ENCODE data around the gene PPL. TPM values are rescaled to one million over a fixed set of nuclear protein-coding genes. Genes with fewer than 3 reads are reported as not detected.

The PPL gene
- total and polyA plus RNA-seq, 2 of the 13 experiments (the other 11 are each of a cell fraction or from before 2014, with no cell fraction given): 5.7 to 6.6 TPM

DNA sequence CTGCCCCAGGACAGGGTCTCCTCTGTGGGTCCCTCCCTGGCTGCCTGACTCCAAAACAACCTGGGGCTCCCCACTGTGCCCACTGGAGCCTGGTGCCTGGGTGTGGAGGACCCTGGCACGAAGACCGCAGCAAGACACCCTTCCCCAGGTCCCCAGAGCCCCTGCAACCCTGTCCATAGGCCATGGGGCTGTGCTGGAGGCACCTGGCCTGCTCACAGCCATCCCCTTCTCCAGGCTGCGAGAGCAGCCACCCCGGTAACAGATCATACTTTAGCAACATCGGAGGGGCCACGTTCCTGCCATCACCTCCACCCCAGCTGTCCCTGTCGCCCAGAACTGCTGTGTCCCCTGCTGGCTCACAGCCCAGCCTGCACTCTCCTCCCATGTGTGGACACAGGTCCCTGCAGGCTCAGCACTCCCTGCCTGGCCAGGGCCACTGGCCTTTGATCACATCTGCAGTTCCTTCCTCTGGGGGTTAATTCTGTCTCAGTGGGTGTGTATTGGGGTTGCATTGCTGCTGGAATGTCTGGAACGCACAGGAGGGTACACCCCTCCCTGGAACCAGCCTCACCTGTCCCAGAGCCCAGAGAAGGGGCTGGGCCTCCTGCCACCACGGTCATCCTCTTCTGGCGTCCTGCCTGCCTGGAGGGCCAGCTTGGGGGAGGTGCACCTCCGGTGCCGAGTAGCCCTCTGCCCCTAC lies 12.2 kb downstream of the PPL start (continued):
- TF ChIP-seq PATZ1 (CRISPR knock-in tag; IDR thresholded peaks at IDR 0.05) (peak; percentile 91), ZBTB39 (CRISPR knock-in tag; IDR thresholded peaks at IDR 0.05) (peak; percentile 32; the same call in 1 of the 2 replicates), ZNF775 (CRISPR knock-in tag; IDR thresholded peaks at IDR 0.05; ENCODE audit: borderline replicate concordance) (no peak), PHF5A (CRISPR knock-in tag; IDR thresholded peaks at IDR 0.05; ENCODE audit: low read depth, unreplicated experiment) (no peak), HDAC2 (CRISPR knock-in tag; IDR thresholded peaks at IDR 0.05) (peak; percentile 88), ZNF350 (CRISPR knock-in tag; IDR thresholded peaks at IDR 0.05; ENCODE audit: borderline replicate concordance, low read depth) (peak; percentile 49; the same call in 1 of the 2 replicates), MXD4 (CRISPR knock-in tag; IDR thresholded peaks at IDR 0.05) (no peak), ZMYM3 (CRISPR knock-in tag; IDR thresholded peaks at IDR 0.05) (peak; percentile 75; the same call in 1 of the 2 replicates), ZFP91 (CRISPR knock-in tag; IDR thresholded peaks at IDR 0.05; ENCODE audit: borderline replicate concordance) (peak; percentile 83), SOX13 (IDR thresholded peaks at IDR 0.05) (no peak), SOX13 (CRISPR knock-in tag; conservative IDR thresholded peaks at IDR 0.05 in 1 of 2, IDR thresholded peaks at IDR 0.05 in 1 of 2) (peak in 1 of 2 experiments; percentile 47; a peak in 1 of 4 replicates), ZNF468 (CRISPR knock-in tag; IDR thresholded peaks at IDR 0.05) (no peak), MAFK (conservative IDR thresholded peaks at IDR 0.05 in 1 of 2, IDR thresholded peaks at IDR 0.05 in 1 of 2; ENCODE audit: low read length in 2 of 2) (peak in 1 of 2 experiments; percentile 62; a peak in 1 of 4 replicates), TOE1 (CRISPR knock-in tag; IDR thresholded peaks at IDR 0.05) (no peak; the same call in 1 of the 2 replicates), ZNF225 (CRISPR knock-in tag; IDR thresholded peaks at IDR 0.05) (no peak), ZNF501 (CRISPR knock-in tag; IDR thresholded peaks at IDR 0.05) (peak; percentile 74; the same call in 1 of the 2 replicates), ZBTB49 (CRISPR knock-in tag; IDR thresholded peaks at IDR 0.05; ENCODE audit: borderline replicate concordance) (no peak), ZBTB42 (CRISPR knock-in tag; IDR thresholded peaks at IDR 0.05) (peak; percentile 78; the same call in 1 of the 2 replicates), IKZF1 (IDR thresholded peaks at IDR 0.05) (no peak)
- TF ChIP-seq, protein P1, sequence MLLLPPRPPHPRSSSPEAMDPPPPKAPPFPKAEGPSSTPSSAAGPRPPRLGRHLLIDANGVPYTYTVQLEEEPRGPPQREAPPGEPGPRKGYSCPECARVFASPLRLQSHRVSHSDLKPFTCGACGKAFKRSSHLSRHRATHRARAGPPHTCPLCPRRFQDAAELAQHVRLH (CRISPR knock-in tag; IDR thresholded peaks at IDR 0.05; ENCODE audit: borderline replicate concordance, low read depth): peak; percentile 58; the same call in 1 of the 2 replicates

Data from HepG2 (cell line).